ENCODE results near the gene FIGLA.

- TF ChIP-seq CTCF (conservative IDR thresholded peaks at IDR 0.05; ENCODE audit: low read depth in 2 of 2) = no peak
- TF ChIP-seq CREB1 (CRISPR knock-in tag; IDR thresholded peaks at IDR 0.05; ENCODE audit: low read depth) = no peak
- no peak for TF ChIP-seq POLR2AphosphoS5 (IDR thresholded peaks at IDR 0.05; ENCODE audit: low read depth)
- no peak for TF ChIP-seq EZH2 (IDR thresholded peaks at IDR 0.05; ENCODE audit: low read depth, unreplicated experiment)
- no peak for TF ChIP-seq REST (IDR thresholded peaks at IDR 0.05; ENCODE audit: unreplicated experiment)
- TF ChIP-seq NANOG (IDR thresholded peaks at IDR 0.05; ENCODE audit: borderline replicate concordance) = no peak
- no peak for TF ChIP-seq EZH2phosphoT487 (IDR thresholded peaks at IDR 0.05; ENCODE audit: unreplicated experiment)
- no peak for TF ChIP-seq ZNF331 (CRISPR knock-in tag; IDR thresholded peaks at IDR 0.05; ENCODE audit: low read depth)
- no peak for TF ChIP-seq ZNF114 (CRISPR knock-in tag; IDR thresholded peaks at IDR 0.05)
- no peak for TF ChIP-seq ETS1 (IDR thresholded peaks at IDR 0.05)
- TF ChIP-seq STAT1 (IDR thresholded peaks at IDR 0.05; ENCODE audit: unreplicated experiment) = no peak
- no peak for TF ChIP-seq JUNB (IDR thresholded peaks at IDR 0.05; ENCODE audit: unreplicated experiment)
These were observed 3.0 kb upstream of the FIGLA start for GRCh38 chr2:70793450-70793849.

Measured in GM23338 (cell line).